Adrenal gland (tissue), 12 donors: ENCODE results near the gene MAGI2. TPM values are rescaled to one million over a fixed set of nuclear protein-coding genes. Genes with fewer than 3 reads are reported as not detected.

ENCODE experiments used
- DNase-seq, 7 donors: peaks; one replicate each; pipeline ENCODE4 v3.0.0-alpha.2; 2019 to 2020
- H3K27ac ChIP-seq, 5 donors: fragments of 200-600 bp; sonication (generic) in 4 of 5; 1 replicate in 3 of 5; 2 replicates in 2 of 5; pipeline versions ENCODE4 v1.5.1 to v1.8.0; 2016 to 2020; ENCODE audit warnings: mild to moderate bottlenecking in 1 of 5
- H3K27me3 ChIP-seq: fragments of 200-600 bp; 2 replicates; pipeline ENCODE4 v1.8.0; 2021
- H3K36me3 ChIP-seq, 2 donors: fragments of 200-600 bp; replicated peaks in 1 of 2; 1 replicate in 1 of 2; 2 replicates in 1 of 2; pipeline versions ENCODE4 v1.5.1 to v1.8.0; 2018 to 2022
- H3K4me1 ChIP-seq, 2 donors: fragments of 200-600 bp; replicated peaks in 1 of 2; 1 replicate in 1 of 2; 2 replicates in 1 of 2; pipeline versions ENCODE4 v1.5.1 to v1.8.0; 2018 to 2021
- H3K4me3 ChIP-seq, 4 donors: fragments of 200-600 bp; sonication (generic) in 3 of 4; one replicate each; pipeline ENCODE4 v1.5.1; 2016 to 2018
- H3K9me3 ChIP-seq, 3 donors: fragments of 200-600 bp; sonication (generic) in 1 of 3; replicated peaks in 1 of 3; 1 replicate in 2 of 3; 2 replicates in 1 of 3; pipeline versions ENCODE4 v1.5.1 to v1.8.0; 2016 to 2021
- CTCF ChIP-seq, 6 experiments: fragments of 450-650 bp in 4 of 6; fragments of 200-600 bp in 2 of 6; sonication (generic) in 1 of 6; IDR thresholded peaks; 1 replicate in 5 of 6; 2 replicates in 1 of 6; pipeline versions ENCODE4 v1.5.1 to v1.8.0; 2016 to 2021; ENCODE audit warnings: antibody characterized with exemption in 6 of 6, mild to moderate bottlenecking in 2 of 6, moderate library complexity in 1 of 6
- POLR2A ChIP-seq, 2 donors: fragments of 450-650 bp; IDR thresholded peaks; one replicate each; pipeline ENCODE4 v1.6.1; 2017; ENCODE audit warnings: antibody characterized with exemption in 2 of 2, mild to moderate bottlenecking in 2 of 2, moderate library complexity in 1 of 2
- WGBS, 4 donors: extraction: QIAGEN DNeasy Blood & Tissue Kit in 2 of 4; methylation state at CpG; one replicate each; pipeline versions ENCODE4 v1.1.5 to v1.1.7; 2013 to 2017; 5-methylcytosine and 5-hydroxymethylcytosine counted together
- intact Hi-C, 2 donors: fragments of 100-400 bp; cut with DNase I; formaldehyde crosslinking; loops; one replicate each; pipeline versions ENCODE4 v1.14.1 to v1.15.0; 2022 to 2023
- polyA plus RNA-seq, 3 donors: library from polyadenylated mRNA; stranded (reverse); fragments of 200-250 nt in 2 of 3; fragments of 350-450 nt in 1 of 3; fragmentation: Illumina TruSeq in 1 of 3; extraction: RNeasy Lipid Tissue Mini Kit (QIAGEN cat#74804) in 1 of 3; gene quantifications; one replicate each; pipeline ENCODE4 v1.2.3, GENCODE V29; 2013 to 2014
- total RNA-seq, 9 donors: library from RNA; depleted of rRNA in 4 of 9; stranded (reverse); fragments of >200 nt in 4 of 9; fragments of 120-200 nt in 1 of 9; fragmentation: NEBNext Ultra II Directional in 1 of 9; extraction: Animal tissue kit (Norgen Biotek cat#: 25700) in 1 of 9; gene quantifications; one replicate each; pipeline versions ENCODE4 v1.1.0 to v1.2.4, GENCODE V29; 2013 to 2023
- donor health status: healthy with polysubstance abuse.
- donor health status: Bipolar disorder and iron deficiency.
- donor health status: DM: yes; HTN: yes; CAD: no.
- donor health status: DM: no; HTN: no; CAD: no.
- donor health status: DM: no; HTN: no; CAD: no.
- donor health status: DM: yes; HTN: yes; CAD: no.

Gene MAGI2
- total and polyA plus RNA-seq, 12 donors, result 3.2 to 37.1 (median 17.1) TPM

GRCh38 chr7:78153285-78153684, 1300.2 kb downstream of the MAGI2 start:
- Histone ChIP-seq H3K36me3 (no peaks in the 10 kb centered on the region), H3K4me1 (peaks cover 18 to 22% of the 10 kb centered on the region in 2 donors), H3K27ac (no peak overlapping the region), H3K4me3 (no peak overlapping the region), H3K27me3 (no peaks in the 10 kb centered on the region), H3K9me3 (no peaks in the 10 kb centered on the region)
- DNase-seq, result no peak
- 78 to 86% (median 86%) methylated on average over 4 of the region's 4 CpGs for WGBS, 4 donors
- no peak for TF ChIP-seq CTCF (IDR thresholded peaks at IDR 0.05)
- no peak for TF ChIP-seq POLR2A (IDR thresholded peaks at IDR 0.05)
- intact Hi-C loops, result no loop called here

- Histone ChIP-seq H3K36me3 (no peaks in the 10 kb centered on the region), H3K4me1 (peaks cover 18 to 23% of the 10 kb centered on the region in 2 donors), H3K9me3 (no peaks in the 10 kb centered on the region), H3K4me3 (no peak overlapping the region), H3K27me3 (no peaks in the 10 kb centered on the region), H3K27ac (peak overlapping the region in 1 of 5 donors; percentile 23)
- TF ChIP-seq POLR2A (IDR thresholded peaks at IDR 0.05), result no peak
- no peak for TF ChIP-seq CTCF (IDR thresholded peaks at IDR 0.05)
- peak in 5 of 7 donors; percentile 13 to 31 (median 24) for DNase-seq
- 46 to 70% (median 51%) methylated on average over 3 of the region's 3 CpGs for WGBS, 4 donors
- intact Hi-C loops, result no loop called here
These were observed 1302.2 kb downstream of the MAGI2 start for GRCh38 chr7:78151229-78151628.

- H3K36me3 ChIP-seq, result no peaks in the 10 kb centered on the region
- TF ChIP-seq POLR2A (IDR thresholded peaks at IDR 0.05) (no peak), CTCF (IDR thresholded peaks at IDR 0.05) (no peak)
- H3K4me1 ChIP-seq, result peaks cover 18 to 23% of the 10 kb centered on the region in 2 donors
- intact Hi-C loops, result no loop called here
- H3K4me3 ChIP-seq, result no peak overlapping the region
- H3K27ac ChIP-seq, result peak overlapping the region in 3 of 5 donors; percentile 13 to 38 (median 13)
- 44 to 67% (median 46%) methylated on average over 1 of the region's 1 CpG for WGBS, 4 donors
- H3K27me3 ChIP-seq, result no peaks in the 10 kb centered on the region
- peak in 3 of 7 donors; percentile 30 to 44 (median 31) for DNase-seq
- H3K9me3 ChIP-seq, result no peaks in the 10 kb centered on the region
These were observed 1303.7 kb downstream of the MAGI2 start for GRCh38 chr7:78149787-78150186.

- TF ChIP-seq POLR2A (IDR thresholded peaks at IDR 0.05), result no peak
- no peak for TF ChIP-seq CTCF (IDR thresholded peaks at IDR 0.05)
- no peaks in the 10 kb centered on the region for H3K9me3 ChIP-seq
- H3K4me3 ChIP-seq, result peak overlapping the region in 1 of 4 donors; percentile 3
- 91 to 100% (median 99%) methylated on average over 1 of the region's 1 CpG for WGBS, 4 donors
- peaks cover 18 to 23% of the 10 kb centered on the region in 2 donors for H3K4me1 ChIP-seq
- no peaks in the 10 kb centered on the region for H3K27me3 ChIP-seq
- no peaks in the 10 kb centered on the region for H3K36me3 ChIP-seq
- H3K27ac ChIP-seq, result no peak overlapping the region
- peak in 4 of 7 donors; percentile 24 to 41 (median 32) for DNase-seq
- intact Hi-C loops, result no loop called here
These were observed 1305.1 kb downstream of the MAGI2 start for GRCh38 chr7:78148166-78148894.
